ENCODE results near the gene ACO2.

DNA sequence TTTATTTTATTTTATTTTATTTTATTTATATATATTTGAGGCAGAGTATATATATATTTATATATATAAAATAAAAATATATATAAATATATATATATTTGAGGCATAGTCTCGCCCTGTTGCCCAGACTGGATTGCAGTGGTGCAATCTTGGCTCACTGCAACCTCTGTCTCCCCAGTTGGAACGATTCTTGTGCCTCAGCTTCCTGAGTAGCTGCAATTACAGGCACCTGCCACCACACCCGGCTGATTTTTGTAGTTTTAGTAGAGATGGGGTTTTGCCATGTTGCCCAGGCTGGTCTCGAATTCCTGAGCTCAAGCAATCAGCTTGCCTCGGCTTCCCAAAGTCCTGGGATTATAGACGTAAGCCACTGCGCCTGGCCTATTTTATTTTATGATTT is 31.4 kb downstream of the ACO2 start:
- TF ChIP-seq POLR2A (IDR thresholded peaks at IDR 0.05): no peak
- TF ChIP-seq, protein P1, sequence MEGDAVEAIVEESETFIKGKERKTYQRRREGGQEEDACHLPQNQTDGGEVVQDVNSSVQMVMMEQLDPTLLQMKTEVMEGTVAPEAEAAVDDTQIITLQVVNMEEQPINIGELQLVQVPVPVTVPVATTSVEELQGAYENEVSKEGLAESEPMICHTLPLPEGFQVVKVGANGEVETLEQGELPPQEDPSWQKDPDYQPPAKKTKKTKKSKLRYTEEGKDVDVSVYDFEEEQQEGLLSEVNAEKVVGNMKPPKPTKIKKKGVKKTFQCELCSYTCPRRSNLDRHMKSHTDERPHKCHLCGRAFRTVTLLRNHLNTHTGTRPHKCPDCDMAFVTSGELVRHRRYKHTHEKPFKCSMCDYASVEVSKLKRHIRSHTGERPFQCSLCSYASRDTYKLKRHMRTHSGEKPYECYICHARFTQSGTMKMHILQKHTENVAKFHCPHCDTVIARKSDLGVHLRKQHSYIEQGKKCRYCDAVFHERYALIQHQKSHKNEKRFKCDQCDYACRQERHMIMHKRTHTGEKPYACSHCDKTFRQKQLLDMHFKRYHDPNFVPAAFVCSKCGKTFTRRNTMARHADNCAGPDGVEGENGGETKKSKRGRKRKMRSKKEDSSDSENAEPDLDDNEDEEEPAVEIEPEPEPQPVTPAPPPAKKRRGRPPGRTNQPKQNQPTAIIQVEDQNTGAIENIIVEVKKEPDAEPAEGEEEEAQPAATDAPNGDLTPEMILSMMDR (IDR thresholded peaks at IDR 0.05): no peak

All from esophagus squamous epithelium (tissue), 4 donors.